HCT116 (cell line): ENCODE results near the gene RREB1. TPM values are rescaled to one million over a fixed set of nuclear protein-coding genes. Genes with fewer than 3 reads are reported as not detected.

Experiments
- ATAC-seq: fragments of 200-7000 bp; cut with Tn5 transposase; 2 replicates; pipeline ENCODE4 v1.9.1; 2020; ENCODE audit warnings: mild to moderate bottlenecking, moderate library complexity
- BruUV-seq: library from RNA; stranded (reverse); fragments of 400-500 nt; replicated peaks from 2 replicates; lab custom pipeline; 2021; lab: Mats Ljungman, UMichigan
- CTCF ChIA-PET: fragments of 300-600 bp; sonication (Branson Sonifier 250); formaldehyde crosslinking; loops from one replicate; lab custom pipeline; 2021; ENCODE audit warnings: antibody characterized with exemption; lab: Charles Lee
- POLR2A ChIA-PET: fragments of 300-600, 350-600 bp; sonication (Branson Sonifier 250); formaldehyde crosslinking; loops from one replicate; lab custom pipeline; 2021; ENCODE audit warnings: antibody characterized with exemption; lab: Charles Lee
- RAD21 ChIA-PET, 2 experiments: fragments of 300-600 bp; sonication (Branson Sonifier 250); formaldehyde crosslinking; loops; one replicate each; lab custom pipeline; 2023; ENCODE audit warnings: low total read pairs in 2 of 2; ENCODE audit not compliant: uncharacterized antibody in 2 of 2, unreplicated experiment in 2 of 2, low non-redundant PET in 1 of 2; lab: Charles Lee
- DNase-seq: peaks from one replicate; pipeline ENCODE4 v3.0.0-alpha.2; 2010; ENCODE audit warnings: low read depth, low spot score
- H2AFZ ChIP-seq: fragments of 200-600 bp; shearing (Covaris generic), sonication (generic); 2 replicates; pipeline ENCODE4 v1.6.1; 2017; ENCODE audit warnings: low read depth, mixed run types, mixed read lengths, antibody characterized with exemption, low read length; ENCODE audit not compliant: poor library complexity, severe bottlenecking
- H3K27ac ChIP-seq: 2 replicates; pipeline ENCODE4 v1.5.1; 2012; ENCODE audit warnings: low read depth, low read length
- H3K27me3 ChIP-seq: fragments of 200-600 bp; sonication (generic); 2 replicates; pipeline ENCODE4 v1.6.1; 2016; ENCODE audit warnings: mixed run types, low read length, mixed read lengths; ENCODE audit not compliant: insufficient read depth
- H3K36me3 ChIP-seq, 2 experiments: fragments of 200-500 bp in 1 of 2; fragments of 200-600 bp in 1 of 2; sonication (Bioruptor generic) in 1 of 2; sonication (generic) in 1 of 2; 2 replicates each; pipeline versions ENCODE4 v1.5.1 to v1.6.1; 2014 to 2016; ENCODE audit warnings: low read length in 2 of 2, inconsistent platforms in 1 of 2, mixed read lengths in 1 of 2, mixed run types in 1 of 2; ENCODE audit not compliant: insufficient read depth in 2 of 2, control insufficient read depth in 1 of 2
- H3K4me1 ChIP-seq, 2 experiments: fragments of 200-600 bp in 1 of 2; sonication (generic) in 1 of 2; 2 replicates each; pipeline versions ENCODE4 v1.5.1 to v1.6.1; 2012 to 2017; ENCODE audit warnings: low read length in 2 of 2, inconsistent platforms in 1 of 2, mild to moderate bottlenecking in 1 of 2, mixed read lengths in 1 of 2, mixed run types in 1 of 2, moderate library complexity in 1 of 2; ENCODE audit not compliant: insufficient read depth in 2 of 2, control insufficient read depth in 1 of 2
- H3K4me2 ChIP-seq: fragments of 200-600 bp; sonication (generic); 2 replicates; pipeline ENCODE4 v1.6.1; 2017; ENCODE audit warnings: mixed run types, low read length, mixed read lengths
- H3K4me3 ChIP-seq, 2 experiments: fragments of 200-600 bp in 1 of 2; sonication (generic) in 1 of 2; replicated peaks in 1 of 2; 2 replicates each; pipeline ENCODE4 v1.5.1; 2011 to 2016; ENCODE audit warnings: low read length in 2 of 2, control low read depth in 1 of 2, low read depth in 1 of 2, mild to moderate bottlenecking in 1 of 2, mixed read lengths in 1 of 2, mixed run types in 1 of 2
- H3K79me2 ChIP-seq: fragments of 200-600 bp; sonication (generic); 2 replicates; pipeline ENCODE4 v1.6.1; 2017; ENCODE audit warnings: mild to moderate bottlenecking, mixed run types, low read length, moderate library complexity, mixed read lengths; ENCODE audit not compliant: insufficient read depth
- H3K9ac ChIP-seq: fragments of 200-600 bp; sonication (generic); 2 replicates; pipeline ENCODE4 v1.6.1; 2016; ENCODE audit warnings: low read length, mixed read lengths
- H3K9me2 ChIP-seq: fragments of 200-600 bp; sonication (generic), shearing (Covaris generic); 2 replicates; pipeline ENCODE4 v1.6.1; 2017; ENCODE audit warnings: mixed run types, mild to moderate bottlenecking, moderate library complexity; ENCODE audit not compliant: insufficient read depth
- H3K9me3 ChIP-seq, 2 experiments: fragments of 200-500 bp in 1 of 2; fragments of 200-600 bp in 1 of 2; sonication (Bioruptor generic) in 1 of 2; sonication (generic) in 1 of 2; 2 replicates each; pipeline ENCODE4 v1.6.1; 2014 to 2017; ENCODE audit warnings: low read length in 2 of 2, mixed read lengths in 2 of 2, inconsistent platforms in 1 of 2, low read depth in 1 of 2, mild to moderate bottlenecking in 1 of 2, mixed run types in 1 of 2, moderate library complexity in 1 of 2; ENCODE audit not compliant: control insufficient read depth in 1 of 2, insufficient read depth in 1 of 2
- H4K20me1 ChIP-seq: fragments of 200-600 bp; sonication (generic), shearing (Covaris generic); 2 replicates; pipeline ENCODE4 v1.6.1; 2017; ENCODE audit warnings: mixed run types, mild to moderate bottlenecking, moderate library complexity; ENCODE audit not compliant: insufficient read depth
- ATF3 ChIP-seq: IDR thresholded peaks from 2 replicates; pipeline ENCODE4 v1.6.1; 2012
- CBX3 ChIP-seq: IDR thresholded peaks from 2 replicates; pipeline ENCODE4 v1.6.1; 2012; ENCODE audit warnings: low read depth
- ELF1 ChIP-seq: IDR thresholded peaks from 2 replicates; pipeline ENCODE4 v1.6.1; 2012; ENCODE audit warnings: low read depth, borderline replicate concordance
- EZH2 ChIP-seq: fragments of 200-600 bp; sonication (generic); IDR thresholded peaks from 2 replicates; pipeline ENCODE4 v1.6.1; 2017; ENCODE audit warnings: antibody characterized with exemption, mixed run types
- EZH2phosphoT487 ChIP-seq: fragments of 200-600 bp; IDR thresholded peaks from 2 replicates; pipeline ENCODE4 v1.6.1; 2018; ENCODE audit warnings: antibody characterized with exemption, borderline replicate concordance
- FOSL1 ChIP-seq: IDR thresholded peaks from 2 replicates; pipeline ENCODE4 v1.6.1; 2012; ENCODE audit warnings: low read depth
- JUND ChIP-seq: IDR thresholded peaks from 2 replicates; pipeline ENCODE4 v1.6.1; 2012
- RAD21 ChIP-seq: IDR thresholded peaks from 2 replicates; pipeline ENCODE4 v1.6.1; 2012; ENCODE audit warnings: low read depth, mild to moderate bottlenecking
- SIN3A ChIP-seq: IDR thresholded peaks from 2 replicates; pipeline ENCODE4 v1.6.1; 2012; ENCODE audit warnings: low read depth
- YY1 ChIP-seq: IDR thresholded peaks from 2 replicates; pipeline ENCODE4 v1.6.1; 2011; ENCODE audit warnings: low read length, low read depth, moderate library complexity, mild to moderate bottlenecking; ENCODE audit not compliant: insufficient replicate concordance; ENCODE audit errors: extremely low read depth
- ZFX ChIP-seq: fragments of 450-650 bp; IDR thresholded peaks from 2 replicates; pipeline ENCODE4 v1.6.1; 2017
- intact Hi-C: fragments of 100-400 bp; cut with micrococcal nuclease; formaldehyde crosslinking; loops from 2 replicates; pipeline ENCODE4 v1.10.0; 2022
- total RNA-seq: library from RNA; stranded (reverse); gene quantifications from one replicate; pipeline ENCODE4 v1.2.1, GENCODE V29; 2021; ENCODE audit not compliant: unreplicated experiment
- TF ChIP-seq, protein P1 (sequence below): IDR thresholded peaks from 2 replicates; pipeline ENCODE4 v1.6.1; 2011; ENCODE audit warnings: mild to moderate bottlenecking, low read length, moderate library complexity; ENCODE audit not compliant: insufficient replicate concordance; ENCODE audit errors: extremely low read depth
- TF ChIP-seq, protein P2 (sequence below): IDR thresholded peaks from 2 replicates; pipeline ENCODE4 v1.6.1; 2012; ENCODE audit warnings: low read depth

Gene RREB1
- total RNA-seq, 1 experiment from 2014 or later: 47.9 TPM

GRCh38 chr6:7121700-7122241 lies 14.0 kb downstream of the RREB1 start:
- CTCF ChIA-PET: no interaction called here
- no peak for TF ChIP-seq SIN3A
- TF ChIP-seq, protein P1, sequence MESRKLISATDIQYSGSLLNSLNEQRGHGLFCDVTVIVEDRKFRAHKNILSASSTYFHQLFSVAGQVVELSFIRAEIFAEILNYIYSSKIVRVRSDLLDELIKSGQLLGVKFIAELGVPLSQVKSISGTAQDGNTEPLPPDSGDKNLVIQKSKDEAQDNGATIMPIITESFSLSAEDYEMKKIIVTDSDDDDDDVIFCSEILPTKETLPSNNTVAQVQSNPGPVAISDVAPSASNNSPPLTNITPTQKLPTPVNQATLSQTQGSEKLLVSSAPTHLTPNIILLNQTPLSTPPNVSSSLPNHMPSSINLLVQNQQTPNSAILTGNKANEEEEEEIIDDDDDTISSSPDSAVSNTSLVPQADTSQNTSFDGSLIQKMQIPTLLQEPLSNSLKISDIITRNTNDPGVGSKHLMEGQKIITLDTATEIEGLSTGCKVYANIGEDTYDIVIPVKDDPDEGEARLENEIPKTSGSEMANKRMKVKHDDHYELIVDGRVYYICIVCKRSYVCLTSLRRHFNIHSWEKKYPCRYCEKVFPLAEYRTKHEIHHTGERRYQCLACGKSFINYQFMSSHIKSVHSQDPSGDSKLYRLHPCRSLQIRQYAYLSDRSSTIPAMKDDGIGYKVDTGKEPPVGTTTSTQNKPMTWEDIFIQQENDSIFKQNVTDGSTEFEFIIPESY: no peak
- TF ChIP-seq ATF3: no peak
- no peak for TF ChIP-seq EZH2
- no peak for TF ChIP-seq YY1
- TF ChIP-seq ZFX: no peak
- TF ChIP-seq RAD21: no peak
- TF ChIP-seq, protein P2, sequence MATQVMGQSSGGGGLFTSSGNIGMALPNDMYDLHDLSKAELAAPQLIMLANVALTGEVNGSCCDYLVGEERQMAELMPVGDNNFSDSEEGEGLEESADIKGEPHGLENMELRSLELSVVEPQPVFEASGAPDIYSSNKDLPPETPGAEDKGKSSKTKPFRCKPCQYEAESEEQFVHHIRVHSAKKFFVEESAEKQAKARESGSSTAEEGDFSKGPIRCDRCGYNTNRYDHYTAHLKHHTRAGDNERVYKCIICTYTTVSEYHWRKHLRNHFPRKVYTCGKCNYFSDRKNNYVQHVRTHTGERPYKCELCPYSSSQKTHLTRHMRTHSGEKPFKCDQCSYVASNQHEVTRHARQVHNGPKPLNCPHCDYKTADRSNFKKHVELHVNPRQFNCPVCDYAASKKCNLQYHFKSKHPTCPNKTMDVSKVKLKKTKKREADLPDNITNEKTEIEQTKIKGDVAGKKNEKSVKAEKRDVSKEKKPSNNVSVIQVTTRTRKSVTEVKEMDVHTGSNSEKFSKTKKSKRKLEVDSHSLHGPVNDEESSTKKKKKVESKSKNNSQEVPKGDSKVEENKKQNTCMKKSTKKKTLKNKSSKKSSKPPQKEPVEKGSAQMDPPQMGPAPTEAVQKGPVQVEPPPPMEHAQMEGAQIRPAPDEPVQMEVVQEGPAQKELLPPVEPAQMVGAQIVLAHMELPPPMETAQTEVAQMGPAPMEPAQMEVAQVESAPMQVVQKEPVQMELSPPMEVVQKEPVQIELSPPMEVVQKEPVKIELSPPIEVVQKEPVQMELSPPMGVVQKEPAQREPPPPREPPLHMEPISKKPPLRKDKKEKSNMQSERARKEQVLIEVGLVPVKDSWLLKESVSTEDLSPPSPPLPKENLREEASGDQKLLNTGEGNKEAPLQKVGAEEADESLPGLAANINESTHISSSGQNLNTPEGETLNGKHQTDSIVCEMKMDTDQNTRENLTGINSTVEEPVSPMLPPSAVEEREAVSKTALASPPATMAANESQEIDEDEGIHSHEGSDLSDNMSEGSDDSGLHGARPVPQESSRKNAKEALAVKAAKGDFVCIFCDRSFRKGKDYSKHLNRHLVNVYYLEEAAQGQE: no peak
- TF ChIP-seq FOSL1: no peak
- no peak for TF ChIP-seq EZH2phosphoT487
- TF ChIP-seq ELF1: no peak
- TF ChIP-seq JUND: no peak
- TF ChIP-seq CBX3: no peak
- Histone ChIP-seq H3K79me2 (peaks cover 96% of the 10 kb centered on the region), H3K4me3 (no peak overlapping the region), H3K4me1 (no peaks in the 10 kb centered on the region), H3K4me2 (no peak overlapping the region), H3K9me3 (no peaks in the 10 kb centered on the region), H2AFZ (no peak overlapping the region), H3K9ac (no peak overlapping the region), H3K27me3 (no peaks in the 10 kb centered on the region), H3K27ac (no peak overlapping the region), H3K36me3 (no peaks in the 10 kb centered on the region), H4K20me1 (no peaks in the 10 kb centered on the region), H3K9me2 (no peaks in the 10 kb centered on the region)
- intact Hi-C loops: no loop called here
- ATAC-seq (no peak), DNase-seq (no peak)
- POLR2A ChIA-PET: no interaction called here
- BruUV-seq: no TSS peak
- RAD21 ChIA-PET: no interaction called here
